Adrenal gland (tissue), 5 donors: ENCODE measurements around the gene COX6B1.
"Not testable (repeated sequence)": the region's sequence is repeated elsewhere in the genome, so short reads cannot be mapped to it uniquely, and the experiment has no call there.

Experiments
- CTCF ChIP-seq, 6 experiments: fragments of 450-650 bp in 4 of 6; fragments of 200-600 bp in 2 of 6; sonication (generic) in 1 of 6; IDR thresholded peaks; 1 replicate in 5 of 6; 2 replicates in 1 of 6; pipeline versions ENCODE4 v1.5.1 to v1.8.0; 2016 to 2021; ENCODE audit warnings: antibody characterized with exemption in 6 of 6, mild to moderate bottlenecking in 2 of 6, moderate library complexity in 1 of 6
- POLR2A ChIP-seq, 2 donors: fragments of 450-650 bp; IDR thresholded peaks; one replicate each; pipeline ENCODE4 v1.6.1; 2017; ENCODE audit warnings: antibody characterized with exemption in 2 of 2, mild to moderate bottlenecking in 2 of 2, moderate library complexity in 1 of 2
- donor health status: DM: no; HTN: no; CAD: no.

- not testable (repeated sequence) for TF ChIP-seq CTCF, POLR2A (IDR thresholded peaks at IDR 0.05)
Observed at GRCh38 chr19:35604436-35604835, 43.7 kb upstream of the COX6B1 start.
